Spleen (tissue), 7 donors: ENCODE results near the gene COL4A1.

Source experiments
- CTCF ChIP-seq, 11 experiments: fragments of 200-600 bp in 7 of 11; fragments of 450-650 bp in 4 of 11; sonication (generic) in 4 of 11; IDR thresholded peaks in 8 of 11; conservative IDR thresholded peaks in 3 of 11; 1 replicate in 7 of 11; 2 replicates in 4 of 11; pipeline versions ENCODE4 v1.4.0 to v1.8.0; 2016 to 2021; ENCODE audit warnings: antibody characterized with exemption in 11 of 11, inconsistent platforms in 4 of 11, mild to moderate bottlenecking in 1 of 11
- POLR2A ChIP-seq, 3 donors: fragments of 450-650 bp; IDR thresholded peaks; one replicate each; pipeline ENCODE4 v1.5.1; 2017; ENCODE audit warnings: antibody characterized with exemption in 3 of 3, mild to moderate bottlenecking in 1 of 3
- POLR2AphosphoS5 ChIP-seq, 3 donors: sonication (generic); formaldehyde crosslinking; IDR thresholded peaks; one replicate each; pipeline ENCODE4 v1.5.1; 2017; ENCODE audit warnings: antibody characterized with exemption in 3 of 3
- donor health status: DM: no; HTN: no; CAD: no; lungs with moderate emphysema.
- donor health status: DM: no; HTN: no; CAD: no.
- donor health status: DM: no; HTN: no; CAD: no.

GRCh38 chr13:110339975-110340550, 33.1 kb upstream of the COL4A1 start:
- no peak for TF ChIP-seq POLR2A (IDR thresholded peaks at IDR 0.05)
- TF ChIP-seq CTCF (IDR thresholded peaks at IDR 0.05 in 8 of 11, conservative IDR thresholded peaks at IDR 0.05 in 3 of 11), result no peak
- TF ChIP-seq POLR2AphosphoS5 (IDR thresholded peaks at IDR 0.05), result no peak
